Inferior parietal cortex (tissue), 1 donor: Measurements from ENCODE around the gene GZF1.

ENCODE experiments used
- DNase-seq: peaks from one replicate; pipeline ENCODE4 v3.0.0-alpha.2; 2016; ENCODE audit errors: extremely low spot score

Gene GZF1

DNA sequence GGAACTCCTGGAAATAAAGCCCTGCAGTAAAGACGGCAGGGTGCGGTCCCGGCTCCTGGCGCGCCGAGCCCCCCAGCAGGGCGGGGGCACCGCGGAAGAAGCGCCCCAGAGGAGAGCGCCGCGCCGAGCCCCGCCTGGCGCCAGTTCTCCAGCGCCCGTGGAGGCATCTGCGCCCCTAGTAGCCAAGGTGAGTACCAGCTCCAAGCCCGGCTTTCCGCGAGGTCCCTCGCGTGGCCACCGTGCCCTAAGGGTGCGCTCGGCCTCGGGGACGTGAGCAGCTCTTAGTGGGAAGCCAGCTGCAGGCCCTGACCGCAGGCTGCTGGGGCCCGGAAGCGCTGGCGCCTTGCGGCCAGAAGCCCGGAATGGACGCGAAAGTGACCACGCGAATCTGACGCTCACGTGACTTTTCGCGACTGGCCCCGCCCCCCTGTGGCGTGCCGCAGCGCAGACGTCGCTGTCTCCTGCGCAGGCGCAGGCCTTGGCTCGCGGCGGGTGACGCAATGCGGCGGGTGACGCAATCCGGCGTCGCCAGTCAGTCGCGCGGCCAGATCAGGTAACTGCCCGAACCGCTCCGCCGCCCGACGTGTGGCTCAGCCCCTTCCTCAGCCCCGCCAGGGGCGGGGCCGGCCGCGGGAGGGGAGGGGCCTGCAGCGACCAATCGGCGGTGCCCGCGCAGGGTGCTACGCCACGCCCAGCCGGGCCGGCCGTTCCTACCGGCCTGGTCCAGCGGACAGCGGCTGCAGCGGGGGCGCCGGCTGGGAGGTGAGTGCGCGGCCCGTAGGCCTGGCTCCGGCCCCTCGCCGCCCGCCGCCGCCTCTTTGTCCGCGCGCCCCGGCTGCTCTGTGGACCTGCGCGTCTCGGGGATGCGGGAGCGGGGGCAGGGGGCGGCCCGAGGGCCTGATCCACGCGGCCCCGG, at the start of gene GZF1:
TSS of gene GZF1 (plus strand) at position 707 of the 916 bp plus-strand sequence. CDS start 2,202 bp downstream, outside the sequence.
- DNase-seq = peak; percentile 98

DNA sequence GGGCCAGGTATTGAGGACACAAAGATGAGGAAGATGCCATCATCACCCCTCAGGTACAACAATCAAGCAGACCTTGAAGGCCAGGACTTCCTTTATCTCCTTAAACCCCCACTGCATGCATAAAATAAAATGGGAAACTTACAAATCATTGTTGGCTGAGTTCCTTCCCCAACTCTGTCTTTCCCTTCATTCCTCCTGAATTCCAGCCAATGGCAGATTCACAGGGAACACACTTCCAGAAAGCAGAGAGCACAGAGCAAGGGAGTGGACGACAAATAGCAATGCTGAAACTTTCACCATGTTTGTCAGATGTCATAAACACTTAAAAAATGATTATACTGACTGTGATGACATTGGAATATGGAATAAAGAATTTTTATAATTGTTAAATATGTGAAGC, 48.7 kb upstream of the GZF1 start:
- no peak for DNase-seq

DNA sequence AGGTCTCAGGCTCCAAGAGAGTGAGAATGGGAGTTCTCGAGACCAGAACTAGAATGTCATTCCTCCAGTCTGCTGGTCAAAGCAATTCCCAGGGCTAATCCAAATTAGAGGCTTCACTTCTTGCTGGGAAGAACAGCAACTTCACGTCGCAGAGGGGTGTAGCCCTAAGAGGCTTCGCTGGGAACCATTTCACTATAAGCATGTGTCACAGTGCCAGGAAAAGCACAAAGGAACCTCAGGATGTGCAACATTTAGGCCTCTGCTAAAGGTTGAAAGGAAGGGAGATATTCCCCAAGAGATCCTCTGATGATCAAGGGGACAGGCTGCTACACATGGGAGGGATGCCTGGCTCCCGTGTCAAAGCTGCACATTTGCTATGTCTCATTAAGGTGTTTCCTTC, 47.3 kb upstream of the GZF1 start:
- DNase-seq = no peak

DNA sequence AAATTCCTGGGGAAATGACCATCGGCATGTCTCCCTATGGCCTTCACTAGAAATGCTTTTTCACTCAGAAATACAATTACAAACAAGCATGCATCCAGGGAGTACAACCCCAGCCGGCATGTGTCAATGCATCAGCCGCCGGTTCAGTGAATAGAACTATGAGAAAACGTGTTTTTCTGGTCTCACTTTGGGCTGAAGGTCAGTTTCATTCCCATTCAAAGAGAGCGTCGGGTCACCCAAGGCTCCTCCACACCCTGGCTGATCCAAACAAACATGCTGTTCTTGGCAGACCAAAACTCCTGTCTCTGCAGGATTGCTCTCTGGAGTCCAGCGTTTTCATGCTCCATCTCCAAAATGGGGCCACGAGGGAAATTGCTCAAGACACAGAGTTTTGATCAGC, 46.9 kb upstream of the GZF1 start:
- DNase-seq = no peak

DNA sequence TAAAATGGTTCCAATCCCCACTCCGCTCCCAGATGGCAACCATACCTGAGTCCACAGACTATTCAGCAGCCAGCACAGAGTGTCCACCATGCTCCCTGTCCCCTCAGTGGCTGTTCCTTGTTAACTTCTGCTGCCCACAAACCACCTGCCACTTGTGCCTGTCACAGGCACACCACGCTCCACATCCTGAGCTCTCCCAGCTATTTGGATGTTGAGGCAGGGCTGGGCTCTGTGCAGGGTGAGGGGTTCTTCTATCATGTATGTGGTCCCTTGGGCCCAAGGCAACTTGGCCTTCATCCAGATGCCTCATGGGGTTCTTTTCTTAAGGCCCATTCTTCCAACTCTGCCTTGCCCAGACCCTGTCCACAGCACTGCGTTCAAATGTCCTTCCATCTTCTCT, 45.4 kb upstream of the GZF1 start:
- DNase-seq = no peak

DNA sequence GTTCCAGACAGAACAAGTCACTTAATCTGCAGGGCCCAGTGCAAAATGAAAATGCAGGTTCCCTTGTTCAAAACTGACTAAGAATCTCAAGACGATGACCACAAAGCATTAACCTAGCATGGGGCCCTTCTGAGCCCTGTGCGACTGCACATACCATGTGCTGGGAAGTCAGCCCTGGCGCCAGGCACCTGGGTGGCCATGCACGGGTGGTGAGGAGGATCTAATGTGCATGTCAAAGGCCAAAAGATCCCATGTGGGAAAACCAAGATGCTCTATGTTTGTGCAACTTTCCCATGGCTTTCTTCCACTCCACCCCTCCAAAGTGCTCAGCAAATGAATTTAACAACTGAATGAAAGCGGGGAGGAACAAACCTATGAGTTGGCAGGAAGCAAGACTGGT, 44.9 kb upstream of the GZF1 start:
- DNase-seq = no peak

DNA sequence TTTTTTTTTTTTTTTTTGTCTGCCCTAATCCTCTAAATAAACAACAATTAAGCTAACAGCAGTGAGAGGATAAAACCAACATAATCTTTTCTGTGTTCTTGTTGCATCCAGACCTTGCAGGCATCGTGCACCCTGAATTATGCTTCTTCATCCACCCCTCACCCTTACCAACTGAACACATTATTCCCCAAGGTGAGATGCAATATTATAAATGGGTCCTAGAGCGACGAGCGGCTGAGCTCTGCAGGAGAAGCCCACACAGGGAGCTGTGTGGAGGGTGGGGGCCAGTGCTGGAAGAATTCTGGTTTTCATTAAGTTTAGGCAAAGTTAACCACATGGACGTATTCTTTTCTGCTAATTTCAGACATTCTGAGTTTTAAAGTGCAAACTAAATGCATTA, 43.6 kb upstream of the GZF1 start:
- DNase-seq = no peak

DNA sequence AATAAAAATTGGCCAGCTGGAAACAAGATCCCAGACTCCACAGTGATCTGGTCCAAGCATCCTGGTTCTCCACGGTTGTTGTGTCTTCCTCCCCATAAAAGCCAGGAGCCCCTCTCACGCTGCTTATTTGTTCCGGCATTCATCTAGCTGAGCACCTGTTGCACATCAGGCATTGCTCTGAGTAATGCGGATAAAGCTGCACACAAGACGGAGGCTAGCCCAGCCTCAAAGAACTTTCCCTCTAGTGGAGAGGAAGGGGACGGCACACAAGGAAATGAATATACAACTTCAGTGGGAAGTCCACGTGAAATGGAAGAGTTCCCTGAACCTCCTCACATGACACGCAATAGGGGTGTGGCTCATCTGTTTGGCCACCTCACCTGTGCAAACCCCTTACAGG, 41.7 kb upstream of the GZF1 start:
- DNase-seq = no peak

DNA sequence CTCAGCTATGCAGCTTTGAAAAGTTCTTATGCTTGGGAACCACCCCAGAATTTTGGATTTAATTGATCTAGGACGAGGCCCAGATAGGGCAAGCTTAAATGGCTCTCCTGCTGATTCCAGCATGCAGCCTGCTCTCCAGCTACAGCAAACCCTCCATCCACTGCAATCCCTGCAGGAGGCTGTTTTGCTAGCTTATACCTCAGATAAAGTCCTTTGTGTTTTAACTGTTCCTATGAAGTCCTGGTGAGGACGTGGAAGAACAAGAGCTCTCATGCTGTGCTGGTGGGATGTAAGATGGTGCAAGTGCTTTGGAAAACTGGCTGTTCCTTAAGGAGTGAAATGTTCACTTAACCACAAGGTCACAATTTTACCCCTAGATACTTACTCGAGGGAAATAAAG, 36.9 kb upstream of the GZF1 start:
- no peak for DNase-seq

DNA sequence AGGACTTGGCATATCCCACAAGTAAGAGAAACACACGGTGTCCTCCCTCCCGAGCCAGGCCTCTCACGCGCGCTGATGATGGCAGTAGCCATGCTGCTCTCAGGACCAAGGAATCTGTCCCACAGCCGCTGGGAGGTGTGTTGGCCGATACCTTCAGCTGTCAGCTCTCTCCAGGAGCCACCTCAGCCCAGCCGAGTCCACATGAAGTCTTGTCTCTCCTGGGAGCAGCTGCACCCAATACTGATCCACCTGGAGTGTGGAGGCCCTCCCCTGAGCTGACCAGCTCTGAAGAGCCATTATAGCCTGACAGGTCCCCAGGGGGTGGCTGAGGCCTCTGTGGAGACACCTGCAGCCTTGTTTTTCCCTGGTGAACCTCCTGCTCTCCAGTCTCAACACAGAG, 35.2 kb upstream of the GZF1 start:
- DNase-seq = no peak

DNA sequence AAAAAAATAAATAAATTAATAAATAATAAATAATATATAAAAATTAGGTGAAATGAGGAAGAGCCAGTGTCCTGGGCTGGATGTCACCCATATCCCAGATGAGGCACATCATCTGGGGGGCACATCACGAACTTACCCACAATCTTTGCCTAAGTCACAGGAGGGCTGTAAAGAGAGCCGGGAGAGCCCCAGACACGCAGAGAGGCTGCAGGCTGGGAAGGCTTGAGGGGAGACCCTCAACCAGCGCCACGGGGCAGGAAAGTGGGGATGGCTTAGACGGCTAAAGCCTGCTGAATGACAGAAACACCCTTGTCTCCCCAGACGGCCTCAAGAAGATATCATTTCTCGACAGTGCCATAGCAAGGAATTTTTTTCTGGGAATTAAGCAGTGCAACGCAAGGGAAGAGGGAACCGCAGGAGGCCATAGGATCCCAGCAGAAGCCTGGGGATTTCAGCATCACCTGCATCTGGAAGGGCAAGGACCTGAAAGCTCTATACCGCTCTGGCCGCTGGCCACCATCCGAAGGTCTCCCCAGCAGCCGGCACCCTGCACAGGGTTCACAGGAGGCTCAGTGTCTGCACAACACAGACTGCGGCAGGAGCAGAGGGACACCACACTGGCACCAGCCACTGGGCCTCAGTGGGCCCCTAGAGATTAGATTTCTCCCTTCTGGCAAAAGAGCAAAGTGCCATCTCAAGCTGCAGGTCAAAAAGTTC, 34.2 kb upstream of the GZF1 start:
- no peak for DNase-seq

DNA sequence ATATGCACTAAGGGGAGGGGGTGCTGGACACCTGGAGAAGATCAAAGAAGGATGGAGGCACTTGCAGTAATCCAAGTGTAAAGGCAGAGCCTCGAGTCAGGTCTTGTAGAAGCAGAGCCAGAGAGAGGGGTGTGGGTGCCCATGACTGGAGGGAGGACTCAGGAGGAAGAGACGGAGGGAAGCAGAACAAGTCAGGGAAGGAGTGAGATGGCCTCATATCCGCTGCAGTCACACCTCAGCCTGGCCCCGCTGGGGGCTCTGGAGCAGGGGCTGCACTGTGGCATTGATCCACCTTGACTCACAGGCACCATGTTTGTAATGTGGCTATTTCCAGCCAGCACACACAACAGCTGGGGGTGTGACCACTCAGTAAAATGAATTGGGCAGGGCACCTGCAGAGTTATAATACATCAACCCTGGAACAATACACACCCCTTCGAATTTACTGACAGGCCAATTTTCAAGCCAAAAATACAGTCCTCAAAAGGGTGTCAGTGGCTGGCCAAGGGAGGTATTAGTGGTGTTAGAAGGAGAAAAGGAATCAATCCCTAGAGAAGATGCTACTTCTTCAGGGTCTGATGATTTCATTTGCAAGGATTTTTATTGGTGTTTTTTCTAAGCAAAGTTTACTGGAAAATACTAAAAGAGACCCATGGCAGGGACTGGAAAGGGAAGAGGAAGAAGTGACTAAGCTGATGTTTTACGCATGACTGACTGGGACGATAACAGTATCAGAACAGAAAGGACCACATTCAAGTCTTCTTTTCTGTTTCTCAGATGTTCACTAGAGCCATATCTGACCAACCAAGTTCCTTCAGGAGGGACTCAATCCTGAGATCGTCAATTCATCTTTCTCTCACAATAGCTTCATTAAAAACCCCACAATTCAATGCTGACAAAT, 30.3 kb upstream of the GZF1 start:
- no peak for DNase-seq

DNA sequence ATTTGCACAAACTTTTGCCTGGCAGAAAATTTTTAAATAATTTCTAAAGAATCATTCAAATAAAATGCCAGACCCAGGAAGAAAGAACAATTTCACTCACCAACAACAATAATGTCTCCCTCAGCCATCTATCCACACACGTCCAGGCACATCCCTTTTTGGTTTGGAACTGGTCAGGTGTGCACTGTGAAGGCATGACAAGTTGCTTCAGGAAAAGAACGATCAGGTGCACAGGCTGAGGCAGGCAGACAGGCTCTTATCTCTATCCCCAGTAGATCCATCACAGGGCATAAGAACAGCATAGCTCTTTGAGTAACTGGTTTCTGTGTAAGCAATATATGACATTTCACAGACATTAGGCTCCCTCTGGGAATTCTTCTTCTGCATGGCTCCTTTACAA, 29.5 kb upstream of the GZF1 start:
- DNase-seq = no peak

DNA sequence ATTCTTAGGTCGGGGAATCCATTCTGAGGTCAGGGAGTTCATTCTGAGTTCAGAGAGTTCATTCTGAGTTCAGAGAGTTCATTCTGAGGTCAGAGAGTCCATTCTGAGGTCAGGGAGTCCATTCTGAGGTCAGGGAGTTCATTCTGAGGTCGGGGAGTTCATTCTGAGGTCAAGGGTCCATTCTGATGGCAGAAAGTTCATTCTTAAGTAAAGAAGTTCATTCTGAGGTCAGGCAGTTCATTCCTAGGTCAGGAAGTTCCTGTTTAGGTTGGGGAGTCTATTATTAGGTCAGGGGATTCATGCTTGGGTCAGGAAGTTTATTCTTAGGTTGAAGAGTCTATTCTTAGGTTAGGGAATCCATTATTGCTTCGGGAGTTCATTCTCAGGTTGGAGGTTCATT, 27.9 kb upstream of the GZF1 start:
- no peak for DNase-seq

DNA sequence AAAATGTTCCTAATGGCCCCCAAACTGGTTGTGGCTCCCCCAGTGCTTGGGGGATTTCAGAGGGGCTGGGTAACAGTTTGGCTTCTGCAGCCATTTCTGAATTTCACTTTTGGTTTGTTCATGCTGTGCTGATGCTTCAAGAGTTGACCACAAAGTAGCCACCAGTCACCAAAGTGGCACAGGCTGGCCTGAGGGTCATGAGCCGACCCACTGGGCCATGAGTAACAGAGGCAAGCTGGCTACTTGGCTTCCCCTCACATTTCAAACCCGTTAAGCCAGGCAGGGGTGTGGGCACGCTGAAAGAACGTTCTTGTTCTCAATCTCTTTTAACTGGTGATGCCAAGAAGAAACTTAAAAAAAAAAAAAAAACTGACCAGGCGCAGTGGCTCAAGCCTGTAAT, 26.5 kb upstream of the GZF1 start:
- no peak for DNase-seq

DNA sequence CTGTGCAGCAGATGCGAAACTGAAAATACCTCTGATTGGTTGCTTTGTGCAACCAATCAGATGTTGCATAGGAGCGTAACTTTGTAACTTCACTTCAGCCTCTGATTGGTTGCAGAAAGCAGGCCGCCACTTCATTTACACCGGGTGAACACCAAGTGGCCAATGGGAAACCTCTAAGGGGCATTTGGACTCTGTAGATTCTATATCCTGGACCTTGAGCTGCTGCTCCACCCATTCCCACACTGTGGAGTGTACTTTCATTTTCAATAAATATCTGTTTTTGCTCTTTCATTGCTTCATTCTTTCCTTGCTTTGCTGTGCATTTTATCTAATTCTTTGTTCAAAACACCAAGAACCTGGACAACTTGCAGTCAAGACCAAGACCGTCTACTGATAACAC, 25.5 kb upstream of the GZF1 start:
- no peak for DNase-seq

DNA sequence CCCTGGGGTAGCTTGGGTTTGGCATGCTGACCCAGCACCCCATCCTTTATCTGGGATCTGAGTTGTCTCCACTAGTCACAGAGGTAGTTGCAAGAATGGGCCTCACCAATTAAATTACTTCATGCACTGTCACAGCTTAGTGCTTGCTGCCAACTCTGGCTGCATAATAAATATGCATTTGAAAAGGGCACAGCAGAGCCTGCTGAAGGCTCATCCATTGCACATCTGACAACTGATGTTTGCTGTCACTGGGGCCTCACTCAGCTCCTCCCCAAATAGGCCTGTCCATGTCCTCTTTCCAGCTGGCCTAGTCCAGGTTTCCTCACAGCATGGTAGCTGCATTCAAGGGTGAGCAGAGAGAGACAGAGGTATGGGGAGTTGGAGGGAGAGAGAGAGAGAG, 24.7 kb upstream of the GZF1 start:
- no peak for DNase-seq

DNA sequence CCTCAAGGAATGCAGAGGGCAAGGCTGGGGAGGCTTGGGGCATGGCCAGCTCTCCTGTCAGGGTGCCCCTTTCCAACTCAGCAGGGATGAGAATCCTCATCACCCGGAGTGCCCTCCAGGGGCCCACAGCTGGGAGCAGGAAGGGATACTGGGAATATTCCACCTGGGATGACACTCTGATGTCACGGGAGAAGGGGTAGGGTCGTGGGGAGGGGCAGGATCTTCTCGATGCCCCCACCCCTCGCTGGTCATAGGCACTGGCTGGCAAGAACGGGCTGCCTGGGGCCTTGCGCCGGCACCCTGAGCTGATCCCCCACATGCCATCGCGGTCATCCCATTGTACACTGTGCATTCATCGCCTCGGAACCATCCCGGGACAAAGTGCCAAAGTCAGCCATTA, 22.0 kb upstream of the GZF1 start:
- DNase-seq = no peak

DNA sequence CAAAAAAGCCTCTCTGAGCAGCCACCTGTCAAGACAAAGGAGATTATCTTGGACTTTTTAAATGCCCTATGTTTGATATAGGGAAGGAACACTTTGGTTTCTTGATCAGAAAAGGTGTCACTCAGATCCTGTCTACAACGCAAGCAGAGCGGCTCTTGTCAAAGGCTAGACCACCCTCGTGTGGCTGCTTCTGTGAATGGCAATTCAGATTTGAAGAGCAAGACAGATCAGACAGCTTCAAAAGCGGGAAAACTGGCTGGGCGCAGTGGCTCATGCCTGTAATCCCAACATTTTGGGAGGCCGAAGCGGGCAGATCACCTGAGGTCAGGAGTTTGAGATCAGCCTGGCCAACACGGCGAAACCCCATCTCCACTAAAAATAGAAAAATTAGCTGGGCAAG, 21.5 kb upstream of the GZF1 start:
- peak; percentile 75 for DNase-seq

DNA sequence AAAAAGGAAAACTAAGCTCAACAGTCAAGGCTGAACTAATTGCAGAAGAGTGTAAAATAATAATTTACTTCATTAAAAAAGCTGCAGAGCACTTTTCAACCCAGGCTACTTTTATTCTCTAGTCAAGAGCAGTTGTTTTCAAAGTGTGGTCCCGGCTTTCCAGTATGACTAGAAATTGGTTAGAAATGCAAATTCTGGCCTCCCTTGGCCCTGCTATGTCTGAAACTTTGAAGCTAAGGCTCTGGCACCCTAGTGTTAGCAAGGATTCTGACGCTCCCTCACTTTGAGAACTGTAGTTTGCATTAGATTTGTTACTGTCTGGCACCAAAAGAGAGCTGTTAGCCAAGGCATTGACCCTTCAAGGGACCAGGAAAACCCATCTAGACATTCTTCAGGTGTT, 20.9 kb upstream of the GZF1 start:
- no peak for DNase-seq

DNA sequence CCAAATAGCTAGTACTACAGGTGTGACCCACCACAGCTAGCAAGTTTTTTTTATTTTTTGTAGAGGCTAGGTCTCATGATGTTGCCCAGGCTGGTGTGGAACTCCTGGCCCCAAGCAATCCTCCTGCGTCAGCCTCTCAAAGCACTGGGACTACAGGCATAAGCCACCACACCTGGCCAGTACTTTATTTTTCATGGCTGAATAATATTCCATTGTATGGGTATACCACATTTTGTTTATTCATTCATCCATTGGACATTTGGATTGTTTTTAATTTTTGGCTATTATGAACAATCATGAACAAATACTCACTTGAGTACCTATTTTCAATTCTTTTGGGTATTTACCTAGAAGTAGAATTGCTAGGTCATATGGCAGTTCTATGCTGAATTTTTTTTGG, 18.4 kb upstream of the GZF1 start:
- no peak for DNase-seq

DNA sequence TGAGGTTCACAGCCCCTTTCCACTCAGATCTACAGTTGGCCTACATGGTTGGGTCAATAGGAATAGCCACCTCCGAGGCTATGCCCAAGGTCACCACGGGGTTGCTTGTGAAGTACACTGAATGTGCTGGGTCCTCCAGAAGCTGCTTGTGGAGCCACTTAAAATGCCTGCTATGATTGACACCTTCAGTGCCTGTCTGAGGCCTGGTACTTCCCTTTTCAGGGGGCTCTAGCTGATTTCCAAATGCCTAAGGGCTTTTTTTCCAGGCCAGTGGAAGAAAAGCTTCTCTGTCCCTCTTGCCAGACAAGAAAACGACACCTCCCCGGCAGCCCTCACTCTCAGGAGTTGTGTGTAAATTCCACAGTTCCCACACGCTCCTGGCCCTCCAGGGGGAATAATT, 17.6 kb upstream of the GZF1 start:
- no peak for DNase-seq
